Medulla oblongata (tissue), 1 donor: ENCODE data around the gene GPATCH2.
A peak's percentile ranks its signal among the peaks of the same experiment; 100 is the strongest.
"Not testable (repeated sequence)": the region's sequence is repeated elsewhere in the genome, so short reads cannot be mapped to it uniquely, and the experiment has no call there.

Experiments
- DNase-seq: peaks from one replicate; pipeline ENCODE4 v3.0.0-alpha.2; 2015; ENCODE audit errors: extremely low spot score

Gene GPATCH2

GRCh38 chr1:217449370-217449769, 181.5 kb downstream of the GPATCH2 start:
- no peak for DNase-seq

- no peak for DNase-seq
Measured at GRCh38 chr1:217443845-217444244, 187.0 kb downstream of the GPATCH2 start.

DNA sequence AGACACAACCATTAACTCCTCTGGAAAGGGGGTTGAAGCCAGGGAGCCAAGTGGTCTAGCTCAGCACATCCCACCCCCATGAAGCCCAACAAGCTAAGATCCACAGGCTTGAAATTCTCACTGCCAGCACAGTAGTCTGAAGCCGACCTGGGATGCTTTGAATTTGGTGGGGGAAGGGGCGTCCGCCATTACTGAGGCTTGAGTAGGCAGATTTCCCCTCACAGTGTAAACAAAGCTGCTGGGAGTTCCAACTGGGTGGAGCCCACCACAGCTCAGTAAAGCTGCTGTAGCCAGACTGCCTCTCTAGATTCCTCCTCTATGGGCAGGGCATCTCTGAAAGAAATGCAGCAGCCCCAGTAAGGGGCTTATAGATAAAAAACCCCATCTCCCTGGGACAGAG, 193.5 kb downstream of the GPATCH2 start:
- DNase-seq: no peak

- no peak for DNase-seq
Measured at GRCh38 chr1:217435204-217435603, 195.7 kb downstream of the GPATCH2 start.

- DNase-seq: no peak
Measured at GRCh38 chr1:217433664-217434063, 197.2 kb downstream of the GPATCH2 start.

- no peak for DNase-seq
Measured at GRCh38 chr1:217432339-217432738, 198.6 kb downstream of the GPATCH2 start.

DNA sequence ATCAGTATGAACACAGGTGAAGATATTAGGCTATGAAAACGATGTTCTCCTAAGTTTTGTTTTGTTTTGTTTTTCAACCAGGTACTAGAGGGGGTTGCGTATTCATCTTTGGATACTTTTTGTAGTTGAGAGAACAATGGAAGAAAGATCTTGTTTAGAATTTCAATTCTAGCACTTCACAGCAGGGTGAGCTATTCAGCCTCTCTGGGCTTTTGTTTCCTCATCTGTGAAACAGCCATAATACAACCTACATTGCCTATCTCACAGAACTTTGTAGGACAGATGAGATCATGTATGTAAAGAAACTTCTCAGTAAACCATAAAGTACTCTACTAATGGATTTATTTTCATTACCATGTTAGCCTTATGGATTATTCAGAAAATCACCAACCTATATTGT, 199.5 kb downstream of the GPATCH2 start:
- DNase-seq: no peak

DNA sequence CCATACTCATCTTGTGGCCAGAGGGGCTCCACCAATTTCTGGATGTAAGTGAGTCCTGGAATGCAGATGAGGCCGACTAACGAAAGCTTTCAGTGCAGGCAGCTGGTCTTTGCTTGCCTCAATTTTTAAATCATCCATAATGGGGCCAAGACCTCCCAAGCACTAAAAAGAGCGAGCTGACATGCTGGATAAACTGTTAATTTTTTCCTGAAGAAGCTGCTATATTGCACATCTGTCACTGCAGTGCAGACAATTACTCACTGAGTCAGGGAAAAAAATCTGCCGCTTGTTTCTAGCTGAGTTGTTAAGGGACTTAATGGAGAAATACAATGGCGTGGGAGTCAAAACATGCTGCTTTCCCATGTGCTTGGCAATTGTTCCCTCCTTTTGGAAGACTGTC, 205.5 kb downstream of the GPATCH2 start:
- DNase-seq: no peak

GRCh38 chr1:217419194-217419551, 211.7 kb downstream of the GPATCH2 start:
- DNase-seq: no peak

GRCh38 chr1:217418269-217419193, 212.4 kb downstream of the GPATCH2 start:
- DNase-seq: no peak

- DNase-seq: no peak
Measured at GRCh38 chr1:217417363-217417762, 213.5 kb downstream of the GPATCH2 start.

GRCh38 chr1:217407534-217408001, 223.3 kb downstream of the GPATCH2 start:
- DNase-seq: no peak

DNA sequence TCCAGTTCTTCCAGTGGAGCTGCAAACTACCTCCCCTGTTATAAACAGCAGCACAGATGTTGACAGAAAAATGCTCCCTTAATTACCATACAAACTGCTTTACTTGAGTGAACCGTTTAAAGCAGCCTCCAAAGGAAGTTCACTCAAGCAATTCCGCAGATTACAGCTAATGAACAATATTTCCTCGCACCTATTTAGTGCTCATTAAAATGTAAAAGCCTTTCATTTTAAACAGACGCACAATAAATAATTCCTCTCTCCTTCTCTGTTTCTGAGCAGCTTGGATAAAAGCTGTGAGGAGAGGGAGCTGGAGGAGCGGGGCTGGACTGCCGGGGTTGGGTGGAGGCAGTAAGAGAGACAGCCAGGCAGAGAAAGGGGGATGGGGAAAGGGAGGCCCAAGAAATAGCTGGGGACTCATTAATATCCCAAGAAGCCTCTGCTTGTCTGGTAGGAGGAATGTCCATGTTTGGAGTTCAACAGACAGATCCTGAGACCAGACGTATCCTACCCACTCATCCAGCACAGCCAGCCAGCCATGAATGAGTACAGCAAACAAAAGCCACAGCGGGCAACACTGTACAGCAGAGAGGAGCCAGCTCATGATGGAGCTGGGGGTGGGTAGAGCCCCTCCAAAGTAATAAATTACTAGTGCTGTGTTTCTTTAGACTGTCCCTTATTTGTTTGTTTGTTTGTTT, 227.7 kb downstream of the GPATCH2 start:
- no peak for DNase-seq

DNA sequence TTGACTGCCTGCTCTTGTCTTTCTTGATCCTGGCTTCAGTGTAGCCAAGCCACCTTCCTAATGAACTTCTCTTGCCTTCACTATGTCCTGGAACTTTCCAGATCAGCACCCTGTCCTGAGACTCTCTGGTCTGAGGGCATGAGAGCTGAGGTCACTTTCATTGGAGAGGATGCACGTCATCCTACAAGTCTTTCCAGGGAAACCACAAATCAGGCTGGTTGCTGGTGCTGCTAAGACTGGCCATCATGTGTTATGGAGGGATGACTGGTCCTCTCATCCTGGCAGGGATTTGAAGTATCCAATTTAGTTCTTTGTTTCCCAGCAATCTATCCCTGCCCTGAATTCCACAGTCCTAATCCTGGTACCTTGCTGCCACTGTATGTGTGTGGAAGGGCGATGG, 228.6 kb downstream of the GPATCH2 start:
- no peak for DNase-seq

DNA sequence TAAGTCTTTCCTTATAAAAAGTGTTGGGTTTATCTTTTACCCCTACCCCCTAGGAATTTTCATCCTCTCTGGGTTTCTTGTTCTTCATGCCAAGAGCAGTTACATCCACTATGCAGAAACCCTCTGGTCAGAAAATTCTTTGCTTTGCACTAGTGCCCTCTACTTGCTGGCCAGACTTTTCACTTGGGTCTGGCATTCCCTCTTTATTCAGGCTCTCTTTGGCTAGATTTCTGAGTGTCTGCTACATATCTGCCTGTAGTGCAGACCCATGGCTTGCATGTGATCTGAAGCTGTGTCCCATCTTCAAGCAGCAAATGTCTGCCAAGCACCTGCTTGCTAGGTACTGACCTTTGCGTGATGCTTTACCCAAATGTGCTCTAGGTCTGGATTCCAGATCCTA, 237.0 kb downstream of the GPATCH2 start:
- DNase-seq: peak; percentile 53

DNA sequence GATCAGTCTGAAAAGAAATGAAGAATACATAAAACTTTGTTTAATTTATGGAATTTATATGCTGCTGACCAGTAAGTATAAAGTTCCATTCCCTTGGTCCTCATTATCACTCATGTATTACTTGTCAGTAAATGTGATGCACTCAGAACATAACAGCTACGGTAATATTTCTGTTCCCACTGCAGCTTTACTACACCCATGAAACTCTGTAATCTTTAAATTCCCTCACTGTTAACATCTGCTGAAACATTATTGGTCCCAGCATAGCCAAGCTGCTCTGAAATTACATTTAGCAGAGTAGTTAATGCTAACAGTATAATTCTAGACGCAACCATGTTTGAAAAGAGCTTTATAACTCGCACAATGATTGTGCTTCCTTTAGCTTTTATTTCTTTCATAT, 238.4 kb downstream of the GPATCH2 start:
- DNase-seq: no peak

- DNase-seq: no peak
Measured at GRCh38 chr1:217389895-217390294, 241.0 kb downstream of the GPATCH2 start.

- no peak for DNase-seq
Measured at GRCh38 chr1:217388522-217389065, 242.3 kb downstream of the GPATCH2 start.

DNA sequence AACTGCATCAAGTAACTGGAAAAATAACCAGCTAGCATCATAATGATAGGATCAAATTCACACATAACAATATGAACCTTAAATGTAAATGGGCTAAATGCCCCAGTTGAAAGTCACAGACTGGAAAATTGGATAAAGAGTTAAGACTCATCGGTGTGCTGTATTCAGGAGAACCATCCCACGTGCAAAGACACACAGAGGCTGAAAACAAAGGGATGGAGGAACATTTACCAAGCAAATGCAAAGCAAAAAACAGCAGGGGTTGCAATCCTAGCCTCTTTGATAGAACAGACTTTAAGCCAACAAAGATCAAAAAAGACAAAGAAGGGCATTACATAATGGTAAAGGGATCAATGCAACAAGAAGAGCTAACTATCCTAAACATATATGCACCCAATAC, 249.1 kb downstream of the GPATCH2 start:
- DNase-seq: not testable (repeated sequence)

DNA sequence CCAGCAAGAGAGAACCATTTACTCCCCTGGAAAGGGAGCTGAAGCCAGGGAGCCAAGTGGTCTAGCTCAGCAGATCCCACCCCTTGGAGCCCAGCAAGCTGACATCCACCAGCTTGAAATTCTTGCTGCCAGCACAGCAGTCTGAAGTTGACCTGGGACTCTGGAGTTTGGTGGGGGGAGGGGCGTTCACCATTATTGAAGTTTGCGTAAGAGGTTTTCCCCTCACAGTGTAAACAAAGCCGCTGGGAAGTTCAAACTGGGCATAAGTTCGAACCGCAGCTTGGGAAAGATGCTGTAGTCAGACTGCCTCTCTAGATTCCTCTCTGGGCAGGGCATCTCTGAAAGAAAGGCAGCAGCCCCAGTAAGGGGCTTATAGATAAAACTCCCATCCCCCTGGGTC, 251.1 kb downstream of the GPATCH2 start:
- DNase-seq: not testable (repeated sequence)

DNA sequence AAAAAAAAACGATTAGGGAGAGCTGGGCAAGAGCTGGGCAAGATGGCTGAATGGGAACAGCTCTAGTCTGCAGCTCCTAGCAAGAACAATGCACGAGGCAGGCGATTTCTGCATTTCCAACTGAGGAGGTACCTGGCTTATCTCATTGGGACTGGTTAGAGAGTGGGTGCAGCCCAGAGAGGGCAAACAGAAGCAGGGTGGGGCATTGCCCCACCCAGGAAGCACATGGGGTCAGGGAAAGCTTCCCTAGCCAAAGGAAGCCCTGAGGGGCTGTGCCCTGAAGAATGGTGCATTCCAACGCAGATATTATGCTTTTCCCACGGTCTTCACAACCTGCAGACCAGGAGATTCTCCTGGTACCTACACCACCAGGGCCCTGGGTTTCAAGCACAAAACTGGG, 251.6 kb downstream of the GPATCH2 start:
- DNase-seq: no peak
